CD4-positive, alpha-beta T cell treated with Interferon gamma for 1 hour (primary cell): Measurements from ENCODE around the gene RTN4RL1.

ENCODE experiments used
- DNase-seq: peaks from one replicate; pipeline ENCODE4 v3.0.0-alpha.2; 2020

RTN4RL1 gene

GRCh38 chr17:2059547-2060384 is 34.6 kb upstream of the RTN4RL1 start:
- DNase-seq, result no peak

DNA sequence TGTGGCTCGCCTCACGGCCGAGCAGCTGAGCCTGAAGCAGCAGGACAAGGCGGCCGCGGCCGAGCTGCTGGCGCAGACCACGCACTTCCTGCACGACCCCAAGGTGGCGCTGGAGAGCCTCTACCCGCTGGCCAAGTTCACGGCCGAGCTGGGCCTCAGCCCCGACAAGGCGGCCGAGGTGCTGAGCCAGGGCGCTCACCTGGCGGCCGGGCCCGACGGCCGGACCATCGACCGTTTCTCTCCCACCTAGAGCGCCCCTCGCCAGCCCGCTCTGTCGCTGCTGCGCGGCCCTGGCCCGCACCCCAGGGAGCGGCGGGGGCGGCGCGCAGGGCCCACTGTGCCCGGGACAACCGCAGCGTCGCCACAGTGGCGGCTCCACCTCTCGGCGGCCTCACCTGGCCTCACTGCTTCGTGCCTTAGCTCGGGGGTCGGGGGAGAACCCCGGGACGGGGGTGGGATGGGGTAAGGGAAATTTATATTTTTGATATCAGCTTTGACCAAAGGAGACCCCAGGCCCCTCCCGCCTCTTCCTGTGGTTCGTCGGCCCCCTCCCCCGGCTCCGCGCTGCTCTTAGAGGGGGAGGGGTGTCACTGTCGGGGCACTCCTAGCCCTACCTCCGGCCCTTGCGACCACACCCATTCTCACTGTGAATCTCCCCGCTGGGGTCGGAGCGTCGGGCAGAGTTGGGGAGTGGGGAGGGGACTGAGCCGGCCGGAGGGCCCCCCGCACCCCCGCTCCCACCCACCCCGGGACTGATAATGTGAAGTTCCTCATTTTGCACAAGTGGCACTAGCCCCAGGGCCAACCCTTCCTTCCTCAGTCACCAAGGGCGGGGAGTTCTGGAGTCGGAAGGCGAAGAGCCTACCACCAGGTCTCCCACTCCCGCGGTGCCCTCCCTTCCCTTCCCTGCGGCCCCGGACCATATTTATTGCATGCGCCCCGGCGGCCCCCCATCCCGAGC is 33.7 kb upstream of the RTN4RL1 start:
- peak; percentile 64 for DNase-seq

DNA sequence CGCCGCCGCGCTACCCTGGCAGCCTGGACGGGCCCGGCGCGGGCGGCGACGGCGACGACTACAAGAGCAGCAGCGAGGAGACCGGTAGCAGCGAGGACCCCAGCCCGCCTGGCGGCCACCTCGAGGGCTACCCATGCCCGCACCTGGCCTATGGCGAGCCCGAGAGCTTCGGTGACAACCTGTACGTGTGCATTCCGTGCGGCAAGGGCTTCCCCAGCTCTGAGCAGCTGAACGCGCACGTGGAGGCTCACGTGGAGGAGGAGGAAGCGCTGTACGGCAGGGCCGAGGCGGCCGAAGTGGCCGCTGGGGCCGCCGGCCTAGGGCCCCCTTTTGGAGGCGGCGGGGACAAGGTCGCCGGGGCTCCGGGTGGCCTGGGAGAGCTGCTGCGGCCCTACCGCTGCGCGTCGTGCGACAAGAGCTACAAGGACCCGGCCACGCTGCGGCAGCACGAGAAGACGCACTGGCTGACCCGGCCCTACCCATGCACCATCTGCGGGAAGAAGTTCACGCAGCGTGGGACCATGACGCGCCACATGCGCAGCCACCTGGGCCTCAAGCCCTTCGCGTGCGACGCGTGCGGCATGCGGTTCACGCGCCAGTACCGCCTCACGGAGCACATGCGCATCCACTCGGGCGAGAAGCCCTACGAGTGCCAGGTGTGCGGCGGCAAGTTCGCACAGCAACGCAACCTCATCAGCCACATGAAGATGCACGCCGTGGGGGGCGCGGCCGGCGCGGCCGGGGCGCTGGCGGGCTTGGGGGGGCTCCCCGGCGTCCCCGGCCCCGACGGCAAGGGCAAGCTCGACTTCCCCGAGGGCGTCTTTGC is 32.8 kb upstream of the RTN4RL1 start:
- no peak for DNase-seq

DNA sequence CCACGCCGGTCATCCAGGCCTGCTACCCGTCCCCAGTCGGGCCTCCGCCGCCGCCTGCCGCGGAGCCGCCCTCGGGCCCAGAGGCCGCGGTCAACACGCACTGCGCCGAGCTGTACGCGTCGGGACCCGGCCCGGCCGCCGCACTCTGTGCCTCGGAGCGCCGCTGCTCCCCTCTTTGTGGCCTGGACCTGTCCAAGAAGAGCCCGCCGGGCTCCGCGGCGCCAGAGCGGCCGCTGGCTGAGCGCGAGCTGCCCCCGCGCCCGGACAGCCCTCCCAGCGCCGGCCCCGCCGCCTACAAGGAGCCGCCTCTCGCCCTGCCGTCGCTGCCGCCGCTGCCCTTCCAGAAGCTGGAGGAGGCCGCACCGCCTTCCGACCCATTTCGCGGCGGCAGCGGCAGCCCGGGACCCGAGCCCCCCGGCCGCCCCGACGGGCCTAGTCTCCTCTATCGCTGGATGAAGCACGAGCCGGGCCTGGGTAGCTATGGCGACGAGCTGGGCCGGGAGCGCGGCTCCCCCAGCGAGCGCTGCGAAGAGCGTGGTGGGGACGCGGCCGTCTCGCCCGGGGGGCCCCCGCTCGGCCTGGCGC is 32.1 kb upstream of the RTN4RL1 start:
- DNase-seq, result no peak

DNA sequence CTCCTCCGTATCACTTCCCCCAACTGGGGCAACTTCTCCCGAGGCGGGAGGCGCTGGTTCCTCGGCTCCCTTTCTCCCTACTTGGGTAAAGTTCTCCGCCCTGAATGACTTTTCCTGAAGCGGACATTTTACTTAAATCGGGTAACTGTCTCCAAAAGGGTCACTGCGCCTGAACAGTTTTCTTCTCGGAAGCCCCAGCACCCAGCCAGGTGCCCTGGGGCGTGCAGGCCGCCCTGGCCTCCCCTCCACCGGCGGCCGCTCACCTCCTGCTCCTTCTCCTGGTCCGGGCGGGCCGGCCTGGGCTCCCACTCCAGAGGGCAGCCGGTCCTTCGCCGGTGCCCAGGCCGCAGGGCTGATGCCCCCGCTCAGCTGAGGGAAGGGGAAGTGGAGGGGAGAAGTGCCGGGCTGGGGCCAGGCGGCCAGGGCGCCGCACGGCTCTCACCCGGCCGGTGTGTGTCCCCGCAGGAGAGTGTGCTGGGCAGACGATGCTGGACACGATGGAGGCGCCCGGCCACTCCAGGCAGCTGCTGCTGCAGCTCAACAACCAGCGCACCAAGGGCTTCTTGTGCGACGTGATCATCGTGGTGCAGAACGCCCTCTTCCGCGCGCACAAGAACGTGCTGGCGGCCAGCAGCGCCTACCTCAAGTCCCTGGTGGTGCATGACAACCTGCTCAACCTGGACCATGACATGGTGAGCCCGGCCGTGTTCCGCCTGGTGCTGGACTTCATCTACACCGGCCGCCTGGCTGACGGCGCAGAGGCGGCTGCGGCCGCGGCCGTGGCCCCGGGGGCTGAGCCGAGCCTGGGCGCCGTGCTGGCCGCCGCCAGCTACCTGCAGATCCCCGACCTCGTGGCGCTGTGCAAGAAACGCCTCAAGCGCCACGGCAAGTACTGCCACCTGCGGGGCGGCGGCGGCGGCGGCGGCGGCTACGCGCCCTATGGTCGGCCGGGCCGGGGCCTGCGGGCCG is 31.4 kb upstream of the RTN4RL1 start:
- DNase-seq, result peak; percentile 38

GRCh38 chr17:2055292-2056205 is 30.4 kb upstream of the RTN4RL1 start:
- DNase-seq, result no peak

- peak; percentile 77 for DNase-seq
These were observed 29.6 kb upstream of the RTN4RL1 start, which contains the start of gene HIC1 for GRCh38 chr17:2054512-2055291. TSS of gene HIC1 (plus strand) at chr17:2055103. CDS start at chr17:2056691, 1,588 bp downstream.

DNA sequence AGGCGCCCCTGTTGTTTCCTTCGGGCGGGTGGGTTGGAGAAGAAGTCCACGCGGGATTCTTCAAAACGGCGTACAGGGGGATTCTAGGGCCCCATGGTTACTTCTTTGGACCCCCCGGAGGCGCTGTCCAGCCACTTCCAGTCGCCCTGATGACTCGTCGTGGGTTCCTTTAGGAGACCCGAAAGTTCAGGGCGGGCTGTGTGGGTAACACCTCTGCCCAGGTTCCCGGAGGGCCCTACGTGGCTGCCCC is 29.1 kb upstream of the RTN4RL1 start:
- DNase-seq, result no peak

DNA sequence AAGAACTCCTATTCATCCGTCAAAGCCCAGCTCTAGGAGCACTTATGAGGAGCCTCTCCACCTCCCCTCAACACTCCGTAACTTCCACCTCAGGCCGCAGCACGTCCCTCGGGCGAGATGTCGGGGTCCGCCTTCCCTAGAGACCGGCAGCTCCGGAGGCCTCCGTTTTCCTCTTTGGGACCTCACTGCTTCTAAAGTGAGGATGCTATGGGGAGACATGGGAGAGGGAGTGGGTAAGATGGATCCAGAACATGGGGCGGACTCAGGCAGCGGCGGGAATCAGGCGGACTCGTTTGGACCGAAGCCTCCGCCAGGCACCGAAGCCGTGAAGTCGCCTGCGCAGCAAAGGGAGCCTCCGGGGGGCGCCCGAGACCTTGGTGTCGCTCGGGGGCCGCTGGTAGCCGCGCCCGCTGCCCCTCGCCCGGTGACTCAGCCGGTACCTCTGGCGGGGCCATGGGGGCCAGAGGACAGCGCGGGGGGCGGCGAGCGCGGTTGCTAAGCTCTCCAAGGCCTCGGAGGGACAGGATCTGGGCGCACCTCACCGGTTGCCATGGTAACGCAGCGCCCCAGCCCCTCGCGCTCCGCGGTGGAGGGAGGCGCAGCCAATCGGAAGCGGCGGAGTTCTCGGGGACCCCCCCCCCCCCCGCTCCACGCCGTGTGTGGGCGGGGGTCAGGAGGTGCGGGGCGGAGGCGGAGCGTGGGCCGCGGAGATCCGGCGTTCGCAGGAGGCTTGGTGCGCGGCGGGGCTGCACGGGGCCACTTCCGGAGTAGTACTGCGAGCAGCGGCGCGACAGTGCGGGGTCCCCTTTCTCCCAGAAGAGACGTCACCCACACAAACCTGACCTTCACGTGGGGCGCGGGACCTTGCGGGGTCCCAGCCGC is 28.5 kb upstream of the RTN4RL1 start:
- DNase-seq, result peak; percentile 84

GRCh38 chr17:2051933-2052559 is 26.9 kb upstream of the RTN4RL1 start:
- DNase-seq, result no peak

- no peak for DNase-seq
These were observed 26.2 kb upstream of the RTN4RL1 start for GRCh38 chr17:2051061-2051932.

DNA sequence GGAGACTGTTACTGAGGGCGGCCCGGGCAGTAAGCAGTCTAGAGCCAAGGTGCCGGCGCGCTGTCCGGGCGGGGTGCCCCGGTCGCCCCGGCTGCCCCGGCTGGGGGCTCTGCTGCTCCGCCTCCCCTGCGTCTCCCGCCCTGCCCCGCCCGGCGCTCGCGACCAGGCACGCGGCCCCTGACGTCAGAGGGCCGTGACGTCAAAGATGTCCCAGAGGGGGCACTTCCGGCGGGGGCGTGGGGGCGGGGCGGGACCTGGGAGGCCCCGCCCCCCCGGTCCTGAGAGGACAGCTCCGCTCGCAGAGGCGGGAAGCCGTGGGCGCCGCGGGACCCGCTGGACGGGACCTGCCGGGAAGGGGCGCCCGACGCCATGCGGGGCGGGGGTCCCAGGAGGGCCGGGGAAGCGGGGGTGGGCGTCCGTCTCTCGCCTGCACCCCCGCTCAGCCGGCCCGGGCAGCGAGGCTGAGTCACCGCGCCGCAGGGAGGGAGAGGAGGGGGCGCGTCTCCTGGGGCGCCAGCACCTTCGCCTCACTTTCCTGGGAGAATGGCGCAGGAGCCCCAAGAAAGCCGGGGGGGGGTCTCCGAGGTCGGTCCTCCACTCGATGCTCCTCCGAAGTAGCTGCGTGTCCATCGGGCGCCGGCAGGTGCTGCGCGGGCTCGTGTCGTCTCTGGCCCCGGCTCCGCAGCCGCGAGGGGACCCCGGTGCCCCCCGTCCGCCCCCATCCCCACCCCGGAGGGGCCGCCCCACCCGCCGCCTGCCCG is 25.3 kb upstream of the RTN4RL1 start:
- peak; percentile 79 for DNase-seq

- peak; percentile 91 for DNase-seq
These were observed 24.5 kb upstream of the RTN4RL1 start for GRCh38 chr17:2049333-2050299.

DNA sequence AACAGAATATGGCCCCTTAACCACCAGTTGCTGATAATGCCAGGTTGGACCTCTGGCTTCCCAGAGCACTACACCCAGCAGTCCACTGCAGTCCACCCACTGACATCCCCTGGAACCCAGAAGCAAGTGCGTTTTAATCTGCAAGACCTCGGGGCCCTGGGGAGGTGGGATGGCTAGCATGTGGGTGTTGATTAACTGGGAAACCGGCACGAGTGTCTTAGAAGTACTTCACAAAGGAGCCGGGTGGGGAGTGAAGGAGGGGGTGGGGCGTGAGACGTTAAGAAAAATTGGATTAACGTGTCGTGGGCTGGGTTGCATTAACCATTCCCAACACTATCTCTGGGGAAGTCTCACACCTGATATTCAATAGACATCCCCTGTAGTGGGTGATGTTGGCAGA is 23.7 kb upstream of the RTN4RL1 start:
- no peak for DNase-seq

GRCh38 chr17:2047590-2047989 is 22.5 kb upstream of the RTN4RL1 start:
- DNase-seq, result no peak
